Body of pancreas (tissue), 4 donors: Measurements from ENCODE around the gene TLR1.

Experiments
- POLR2A ChIP-seq, 3 donors: fragments of 450-650 bp; IDR thresholded peaks; one replicate each; pipeline ENCODE4 v1.6.1; 2016; ENCODE audit warnings: antibody characterized with exemption in 3 of 3, mild to moderate bottlenecking in 2 of 3
- TF ChIP-seq, protein P1 (sequence below), 7 experiments: fragments of 450-650 bp in 4 of 7; fragments of 200-600 bp in 3 of 7; sonication (generic) in 3 of 7; IDR thresholded peaks; one replicate each; pipeline ENCODE4 v1.5.1; 2016 to 2019; ENCODE audit warnings: antibody characterized with exemption in 7 of 7

DNA sequence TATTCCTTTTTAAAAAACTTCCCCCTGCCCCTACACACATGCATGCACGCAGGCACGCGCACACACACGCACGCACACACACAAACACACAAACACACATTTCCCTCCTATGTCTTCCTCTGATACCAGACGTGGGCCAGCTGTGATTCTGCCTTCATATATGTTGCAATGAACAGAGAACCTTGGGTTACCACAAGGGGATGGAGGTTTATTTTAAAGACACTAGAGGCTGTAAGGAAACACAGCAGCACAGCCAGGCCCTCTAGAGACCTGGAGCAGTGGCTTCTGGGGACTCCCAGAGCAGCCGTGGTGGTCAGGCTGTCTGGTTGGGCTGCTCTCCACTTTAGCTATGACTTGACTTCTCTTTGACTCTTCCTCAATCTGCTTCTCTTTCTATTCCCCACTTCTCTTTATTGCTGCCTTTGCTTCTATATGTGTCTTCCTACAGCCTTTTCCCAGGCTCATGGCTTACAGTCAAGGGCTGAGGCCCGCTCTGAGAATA lies 18.6 kb downstream of the TLR1 start:
- TF ChIP-seq, protein P1, sequence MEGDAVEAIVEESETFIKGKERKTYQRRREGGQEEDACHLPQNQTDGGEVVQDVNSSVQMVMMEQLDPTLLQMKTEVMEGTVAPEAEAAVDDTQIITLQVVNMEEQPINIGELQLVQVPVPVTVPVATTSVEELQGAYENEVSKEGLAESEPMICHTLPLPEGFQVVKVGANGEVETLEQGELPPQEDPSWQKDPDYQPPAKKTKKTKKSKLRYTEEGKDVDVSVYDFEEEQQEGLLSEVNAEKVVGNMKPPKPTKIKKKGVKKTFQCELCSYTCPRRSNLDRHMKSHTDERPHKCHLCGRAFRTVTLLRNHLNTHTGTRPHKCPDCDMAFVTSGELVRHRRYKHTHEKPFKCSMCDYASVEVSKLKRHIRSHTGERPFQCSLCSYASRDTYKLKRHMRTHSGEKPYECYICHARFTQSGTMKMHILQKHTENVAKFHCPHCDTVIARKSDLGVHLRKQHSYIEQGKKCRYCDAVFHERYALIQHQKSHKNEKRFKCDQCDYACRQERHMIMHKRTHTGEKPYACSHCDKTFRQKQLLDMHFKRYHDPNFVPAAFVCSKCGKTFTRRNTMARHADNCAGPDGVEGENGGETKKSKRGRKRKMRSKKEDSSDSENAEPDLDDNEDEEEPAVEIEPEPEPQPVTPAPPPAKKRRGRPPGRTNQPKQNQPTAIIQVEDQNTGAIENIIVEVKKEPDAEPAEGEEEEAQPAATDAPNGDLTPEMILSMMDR (IDR thresholded peaks at IDR 0.05): no peak
- peak in 1 of 3 donors; percentile 25 for TF ChIP-seq POLR2A (IDR thresholded peaks at IDR 0.05)
